IMR-90 (cell line): ENCODE data around the gene FITM1. TPM values are rescaled to one million over a fixed set of nuclear protein-coding genes. Genes with fewer than 3 reads are reported as not detected.
A peak's percentile ranks its signal among the peaks of the same experiment; 100 is the strongest.

Experiments
- ATAC-seq: fragments of 200-7000 bp; cut with Tn5 transposase; 2 replicates; pipeline ENCODE4 v1.9.1; 2020; ENCODE audit warnings: low read depth, mild to moderate bottlenecking, moderate library complexity
- BruUV-seq: library from RNA; stranded (reverse); fragments of 400-500 nt; replicated peaks from 2 replicates; lab custom pipeline; 2021; lab: Mats Ljungman, UMichigan
- CTCF ChIA-PET: fragments of 300-600 bp; formaldehyde crosslinking; extraction: SDS; loops from one replicate; lab custom pipeline; 2021; ENCODE audit warnings: antibody characterized with exemption; lab: Yijun Ruan, JAX
- POLR2A ChIA-PET: fragments of 300-600 bp; sonication (Branson Sonifier 250); formaldehyde crosslinking; loops from one replicate; lab custom pipeline; 2022; ENCODE audit warnings: antibody characterized with exemption; ENCODE audit not compliant: unreplicated experiment; lab: Charles Lee
- DNase-seq: peaks from one replicate; pipeline ENCODE4 v3.0.0; 2013
- H2AFZ ChIP-seq: replicated peaks from 2 replicates; pipeline ENCODE3; 2013; ENCODE audit warnings: low read length, mild to moderate bottlenecking; ENCODE audit not compliant: poor library complexity
- H2AK5ac ChIP-seq: 2 replicates; pipeline ENCODE4 v1.6.1; 2013; ENCODE audit warnings: low read depth, low read length, inconsistent platforms
- H2AK9ac ChIP-seq: replicated peaks from 2 replicates; pipeline ENCODE3; 2013; ENCODE audit warnings: mild to moderate bottlenecking, low read depth, low read length, moderate library complexity; ENCODE audit not compliant: poor library complexity
- H2BK120ac ChIP-seq: 2 replicates; pipeline ENCODE4 v1.6.1; 2013; ENCODE audit warnings: low read depth, low read length, inconsistent platforms
- H2BK15ac ChIP-seq: 3 replicates; pipeline ENCODE4 v1.6.1; 2013; ENCODE audit warnings: low read depth, low read length, inconsistent platforms
- H2BK20ac ChIP-seq: 2 replicates; pipeline ENCODE4 v1.6.1; 2013; ENCODE audit warnings: low read depth, mild to moderate bottlenecking, inconsistent platforms, low read length, moderate library complexity
- H2BK5ac ChIP-seq: 2 replicates; pipeline ENCODE4 v1.6.1; 2013; ENCODE audit warnings: mild to moderate bottlenecking, low read depth, low read length, inconsistent platforms; ENCODE audit not compliant: poor library complexity, severe bottlenecking
- H3K14ac ChIP-seq: replicated peaks from 2 replicates; pipeline ENCODE4 v1.6.1; 2013; ENCODE audit warnings: low read depth, low read length, inconsistent platforms
- H3K18ac ChIP-seq: 2 replicates; pipeline ENCODE4 v1.6.1; 2013; ENCODE audit warnings: low read depth, low read length, control low read depth
- H3K23ac ChIP-seq: 2 replicates; pipeline ENCODE4 v1.6.1; 2013; ENCODE audit warnings: low read depth, low read length, inconsistent platforms
- H3K27ac ChIP-seq: 2 replicates; pipeline ENCODE4 v1.5.1; 2013; ENCODE audit warnings: mild to moderate bottlenecking, control low read depth, low read length; ENCODE audit not compliant: insufficient read depth
- H3K27me3 ChIP-seq: 2 replicates; pipeline ENCODE4 v1.6.1; 2013; ENCODE audit warnings: low read length; ENCODE audit not compliant: control insufficient read depth, insufficient read depth
- H3K36me3 ChIP-seq: 2 replicates; pipeline ENCODE4 v1.6.1; 2013; ENCODE audit warnings: low read length, mixed read lengths; ENCODE audit not compliant: control insufficient read depth, insufficient read depth
- H3K4ac ChIP-seq: 2 replicates; pipeline ENCODE4 v1.6.1; 2013; ENCODE audit warnings: low read depth, low read length, inconsistent platforms
- H3K4me1 ChIP-seq: 2 replicates; pipeline ENCODE4 v1.6.1; 2013; ENCODE audit warnings: low read length, mixed read lengths; ENCODE audit not compliant: control insufficient read depth, insufficient read depth
- H3K4me2 ChIP-seq: 2 replicates; pipeline ENCODE4 v1.6.1; 2013; ENCODE audit warnings: low read depth, mild to moderate bottlenecking, control low read depth, low read length, moderate library complexity
- H3K4me3 ChIP-seq: 2 replicates; pipeline ENCODE4 v1.5.1; 2013; ENCODE audit warnings: low read depth, mild to moderate bottlenecking, control low read depth, low read length, moderate library complexity; ENCODE audit not compliant: insufficient read depth
- H3K56ac ChIP-seq: 2 replicates; pipeline ENCODE4 v1.6.1; 2013; ENCODE audit warnings: low read length, inconsistent platforms; ENCODE audit not compliant: insufficient read depth; ENCODE audit errors: extremely low read depth
- H3K79me1 ChIP-seq, 2 experiments: 2 replicates each; pipeline ENCODE4 v1.6.1; 2013; ENCODE audit warnings: low read length in 2 of 2, inconsistent platforms in 1 of 2, low read depth in 1 of 2
- H3K9ac ChIP-seq: 2 replicates; pipeline ENCODE4 v1.6.1; 2013; ENCODE audit warnings: low read depth, low read length, control low read depth
- H3K9me1 ChIP-seq: 2 replicates; pipeline ENCODE4 v1.6.1; 2013; ENCODE audit warnings: low read length, inconsistent platforms; ENCODE audit not compliant: insufficient read depth
- H3K9me3 ChIP-seq: 2 replicates; pipeline ENCODE4 v1.6.1; 2013; ENCODE audit warnings: low read length; ENCODE audit not compliant: control insufficient read depth, insufficient read depth
- H4K20me1 ChIP-seq: 2 replicates; pipeline ENCODE4 v1.6.1; 2013; ENCODE audit warnings: low read length, inconsistent platforms; ENCODE audit not compliant: insufficient read depth
- H4K5ac ChIP-seq: 2 replicates; pipeline ENCODE4 v1.6.1; 2013; ENCODE audit warnings: mild to moderate bottlenecking, low read depth, low read length, control low read depth
- H4K8ac ChIP-seq, 2 experiments: 2 replicates each; pipeline ENCODE4 v1.6.1; 2013; ENCODE audit warnings: low read depth in 2 of 2, low read length in 2 of 2, control low read depth in 1 of 2, inconsistent platforms in 1 of 2
- H4K91ac ChIP-seq: 2 replicates; pipeline ENCODE4 v1.6.1; 2013; ENCODE audit warnings: low read depth, low read length, inconsistent platforms; ENCODE audit not compliant: insufficient read depth
- BHLHE40 ChIP-seq: fragments of 150-350 bp; IDR thresholded peaks from 2 replicates; pipeline ENCODE4 v1.6.1; 2016; ENCODE audit warnings: mild to moderate bottlenecking, low read depth, low read length
- CEBPB ChIP-seq: IDR thresholded peaks from 2 replicates; pipeline ENCODE4 v1.6.1; 2012; ENCODE audit warnings: low read depth, low read length, improper control_type of control experiment
- CHD1 ChIP-seq: IDR thresholded peaks from 2 replicates; pipeline ENCODE4 v1.6.1; 2012; ENCODE audit warnings: low read depth, low read length, improper control_type of control experiment
- CTCF ChIP-seq: conservative IDR thresholded peaks from 2 replicates; pipeline ENCODE4 v1.5.1; 2012; ENCODE audit warnings: mild to moderate bottlenecking, low read depth, low read length, improper control_type of control experiment
- ELK1 ChIP-seq: fragments of 150-350 bp; IDR thresholded peaks from 2 replicates; pipeline ENCODE4 v1.6.1; 2016; ENCODE audit warnings: low read depth, mild to moderate bottlenecking, low read length, moderate library complexity, borderline replicate concordance
- FOS ChIP-seq: fragments of 150-350 bp; IDR thresholded peaks from 2 replicates; pipeline ENCODE4 v1.6.1; 2016; ENCODE audit warnings: low read depth, low read length
- MAFK ChIP-seq: IDR thresholded peaks from 2 replicates; pipeline ENCODE4 v1.6.1; 2012; ENCODE audit warnings: low read depth, low read length, improper control_type of control experiment
- MXI1 ChIP-seq: IDR thresholded peaks from 2 replicates; pipeline ENCODE4 v1.6.1; 2012; ENCODE audit warnings: low read depth, mild to moderate bottlenecking, low read length, moderate library complexity, borderline replicate concordance
- NFE2L2 ChIP-seq: fragments of 150-350 bp; IDR thresholded peaks from 2 replicates; pipeline ENCODE4 v1.6.1; 2016; ENCODE audit warnings: low read depth, mild to moderate bottlenecking, low read length
- POLR2A ChIP-seq: IDR thresholded peaks from 2 replicates; pipeline ENCODE4 v1.6.1; 2012; ENCODE audit warnings: mild to moderate bottlenecking, low read depth, low read length
- RAD21 ChIP-seq: IDR thresholded peaks from 2 replicates; pipeline ENCODE4 v1.6.1; 2012; ENCODE audit warnings: low read length, improper control_type of control experiment
- RCOR1 ChIP-seq: IDR thresholded peaks from 2 replicates; pipeline ENCODE4 v1.6.1; 2012; ENCODE audit warnings: mild to moderate bottlenecking, low read length, improper control_type of control experiment; ENCODE audit not compliant: insufficient replicate concordance
- RFX5 ChIP-seq: IDR thresholded peaks from 2 replicates; pipeline ENCODE4 v1.8.0; 2012; ENCODE audit warnings: low read depth, mild to moderate bottlenecking, low read length, moderate library complexity
- SMC3 ChIP-seq: fragments of 150-350 bp; IDR thresholded peaks from 2 replicates; pipeline ENCODE4 v1.6.1; 2016; ENCODE audit warnings: low read depth, mild to moderate bottlenecking, antibody characterized with exemption, low read length, moderate library complexity
- WGBS, 2 experiments: methylation state at CpG; one replicate each; pipeline versions ENCODE4 v1.1.5 to v1.1.7; 2013; ENCODE audit warnings: missing lambda C conversion rate in 2 of 2; ENCODE audit not compliant: insufficient read length in 1 of 2; ENCODE audit errors: extremely low coverage in 2 of 2; 5-methylcytosine and 5-hydroxymethylcytosine counted together
- dilution Hi-C: fragments of 300-500 bp; cut with HindIII; formaldehyde crosslinking; loops from one replicate; pipeline ENCODE4 v1.14.3; 2018; ENCODE audit warnings: low sequenced_read_pairs; ENCODE audit not compliant: unreplicated experiment
- in situ Hi-C: fragments of 300-500 bp; cut with MboI; formaldehyde crosslinking; loops from 3 replicates; pipeline ENCODE4 v1.14.3; 2019; ENCODE audit warnings: low sequenced_read_pairs, inconsistent platforms, mixed read lengths
- intact Hi-C: fragments of 100-400 bp; cut with micrococcal nuclease; formaldehyde crosslinking; loops from 2 replicates; pipeline ENCODE4 v1.10.0; 2022
- polyA plus RNA-seq, 3 experiments: library from polyadenylated mRNA; depleted of rRNA; stranded (reverse); fragments of >200 nt; gene quantifications; 2 replicates each; pipeline ENCODE4 v1.2.3, GENCODE V29; 2012; ENCODE audit warnings: low replicate concordance in 1 of 3
- total RNA-seq: library from RNA; depleted of rRNA; stranded (reverse); fragments of >200 nt; gene quantifications from 2 replicates; pipeline ENCODE4 v1.2.3, GENCODE V29; 2012

Gene FITM1
- total and polyA plus RNA-seq, 2 of the 4 experiments (the other 2 are of a cell fraction): not detected

DNA sequence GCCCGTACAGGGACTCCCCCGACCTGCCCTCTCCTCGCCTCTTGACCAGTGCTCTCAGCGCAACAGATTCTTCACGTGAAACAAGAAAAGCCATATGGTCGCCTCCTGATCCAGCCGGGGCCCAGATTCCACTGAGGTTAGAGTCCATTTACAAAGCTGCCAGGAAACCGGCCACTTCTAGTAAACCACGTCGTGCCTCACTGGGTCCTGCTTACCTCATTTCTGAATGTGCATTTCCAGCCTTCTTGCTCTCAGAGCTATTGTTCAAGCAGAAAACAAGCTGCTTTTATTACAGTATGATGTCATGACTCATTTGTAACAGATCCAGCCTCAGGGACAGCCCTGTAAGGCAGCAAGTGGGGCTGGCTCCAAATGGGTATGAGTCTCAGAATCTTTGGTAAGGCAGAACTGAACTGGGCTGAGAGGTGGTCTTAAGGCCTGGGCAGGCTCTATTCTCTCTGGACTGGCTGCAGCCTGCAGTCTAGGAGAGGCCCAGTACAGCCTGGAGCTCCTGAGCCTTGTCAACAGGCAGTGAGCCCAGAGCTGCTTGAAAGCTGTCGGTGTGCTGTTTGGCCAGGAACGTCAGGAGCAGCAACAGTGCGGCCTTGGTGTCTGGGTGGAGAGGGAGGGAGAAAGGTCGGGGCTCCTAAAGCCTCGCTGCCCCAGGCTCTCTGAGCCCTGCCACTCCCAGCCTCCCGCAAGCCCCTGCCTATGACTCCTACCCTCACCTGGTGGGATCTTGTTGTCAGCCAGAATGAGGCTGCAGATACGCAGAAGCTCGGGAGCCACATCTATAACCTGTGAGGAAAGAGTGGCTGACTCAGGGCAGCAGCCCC is 49.7 kb downstream of the FITM1 start:
- ChIA-PET CTCF (interaction anchor here (0.5 to 1.1 kb wide), 2 partner anchors 11 to 1153 kb away, joined by 4 to 5 read pairs; no protein-coding TSS in a partner anchor), POLR2A (interaction anchor here (0.6 kb wide), 1 partner anchor 9 kb away, joined by 3 read pairs; no protein-coding TSS in a partner anchor)
- no peaks in the 10 kb centered on the region for H3K9me1 ChIP-seq
- no peaks in the 10 kb centered on the region for H3K27me3 ChIP-seq
- no peak overlapping the region for H3K4ac ChIP-seq
- H2BK5ac ChIP-seq: no peak overlapping the region
- no peak overlapping the region for H3K9ac ChIP-seq
- H3K4me1 ChIP-seq: peaks cover 2% of the 10 kb centered on the region; the same call in 1 of the 2 replicates
- H3K4me3 ChIP-seq: no peak overlapping the region
- H4K20me1 ChIP-seq: no peaks in the 10 kb centered on the region
- H3K4me2 ChIP-seq: no peak overlapping the region
- H3K56ac ChIP-seq: no peak overlapping the region
- no peak overlapping the region for H4K91ac ChIP-seq
- no peak overlapping the region for H2BK15ac ChIP-seq
- H3K18ac ChIP-seq: no peak overlapping the region
- H3K36me3 ChIP-seq: peaks cover 74% of the 10 kb centered on the region
- intact Hi-C loops (no loop called here), dilution Hi-C loops (no loop called here), in situ Hi-C loops (no loop called here)
- H3K14ac ChIP-seq: no peak overlapping the region
- peak overlapping the region; percentile 79 for H2AK9ac ChIP-seq
- DNase-seq: peak; percentile 90
- H3K9me3 ChIP-seq: no peaks in the 10 kb centered on the region
- H2BK20ac ChIP-seq: no peak overlapping the region
- H4K5ac ChIP-seq: no peak overlapping the region
- no peak overlapping the region for H2BK120ac ChIP-seq
- peaks cover 0 to 5% of the 10 kb centered on the region in 2 experiments; a peak in 1 of 4 replicates for H3K79me1 ChIP-seq
- H4K8ac ChIP-seq: no peak overlapping the region
- H2AK5ac ChIP-seq: 0 out of 2 replicates have a peak overlapping the region, but pooled peaks have one; percentile 3
- 91% methylated on average over 6 of the region's 18 CpGs; no CpG with 5 or more reads in 1 of the 2 experiments for WGBS, 2 experiments
- peak; percentile 81 for ATAC-seq
- H3K27ac ChIP-seq: peak overlapping the region; percentile 34; the same call in 1 of the 2 replicates
- BruUV-seq: no TSS peak
- H3K23ac ChIP-seq: no peak overlapping the region
- H2AFZ ChIP-seq: peak overlapping the region; percentile 46
- TF ChIP-seq CTCF (no peak), BHLHE40 (no peak), CHD1 (no peak), RCOR1 (no peak), MAFK (no peak), CEBPB (no peak), RAD21 (no peak), RFX5 (no peak), POLR2A (no peak), NFE2L2 (no peak), ELK1 (no peak), FOS (no peak), SMC3 (no peak), MXI1 (no peak)
